ENCODE data around the gene FSHR. TPM values are rescaled to one million over a fixed set of nuclear protein-coding genes. Genes with fewer than 3 reads are reported as not detected.

The FSHR gene
- total and polyA plus RNA-seq, 2 of the 8 experiments (the other 6 are each of a cell fraction or from before 2014, with no cell fraction given), result not detected

DNA sequence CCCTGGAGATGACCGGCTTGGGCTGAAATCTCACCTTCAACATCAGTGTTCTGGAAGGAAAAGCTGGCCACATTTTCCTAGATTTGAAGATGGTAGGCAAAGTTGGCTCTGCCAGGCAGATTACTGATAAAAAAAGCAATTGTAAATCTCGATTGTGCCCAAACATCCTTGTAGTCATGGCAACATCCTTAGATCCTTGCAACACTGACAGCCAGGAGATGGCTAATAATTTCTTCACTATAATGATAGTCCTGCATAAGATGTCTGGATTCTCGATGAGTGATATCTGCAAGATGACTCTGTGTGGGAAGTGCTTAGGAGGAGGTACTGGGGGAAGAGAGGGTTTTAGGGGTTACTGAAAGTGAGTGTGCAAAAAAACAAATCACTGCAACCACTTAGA is 149.1 kb downstream of the FSHR start:
- Histone ChIP-seq H4K8ac (ENCODE audit: extremely low read depth, insufficient read depth, low read length) (no peak overlapping the region), H3K4me1 (replicated peaks in 1 of 4; ENCODE audit: control insufficient read depth in 3 of 4, insufficient read depth in 4 of 4, low read length in 3 of 4) (no peaks in the 10 kb centered on the region), H4K91ac (replicated peaks; ENCODE audit: insufficient read length, low read length) (no peak overlapping the region), H4K5ac (ENCODE audit: insufficient read length, low read depth, low read length) (no peak overlapping the region), H3K27ac (ENCODE audit: low read depth, low read length) (no peak overlapping the region), H3K4me3 (ENCODE audit: extremely low read depth in 1 of 4, insufficient read depth in 2 of 4, low read depth in 3 of 4, low read length in 4 of 4) (no peak overlapping the region), H3K27me3 (replicated peaks in 1 of 4; ENCODE audit: control insufficient read depth in 3 of 4, extremely low read depth in 1 of 4, insufficient read depth in 3 of 4, low read length in 3 of 4) (peaks cover 0 to 1% (median 0%) of the 10 kb centered on the region in 4 experiments; a peak in 1 of 7 replicates), H2AFZ (ENCODE audit: low read length) (no peak overlapping the region), H2BK20ac (ENCODE audit: low read length) (no peak overlapping the region), H3K18ac (ENCODE audit: extremely low read depth, low read length) (no peak overlapping the region), H3K56ac (replicated peaks; ENCODE audit: insufficient read length, low read depth, low read length) (no peak overlapping the region), H4K20me1 (replicated peaks in 1 of 2; ENCODE audit: control insufficient read depth in 1 of 2, insufficient read depth in 2 of 2, low read length in 2 of 2) (no peaks in the 10 kb centered on the region), H2BK12ac (ENCODE audit: low read depth, low read length) (no peak overlapping the region), H3K23ac (ENCODE audit: insufficient read length) (no peak overlapping the region), H2AK5ac (ENCODE audit: low read depth, low read length) (no peak overlapping the region), H3K36me3 (ENCODE audit: control insufficient read depth in 2 of 4, insufficient read depth in 4 of 4, low read length in 3 of 4) (no peaks in the 10 kb centered on the region), H2BK120ac (replicated peaks; ENCODE audit: low read depth, low read length) (no peak overlapping the region), H2BK5ac (ENCODE audit: low read depth, low read length) (no peak overlapping the region), H3K9me3 (ENCODE audit: insufficient read depth in 2 of 2, low read depth in 1 of 2, low read length in 1 of 2) (no peaks in the 10 kb centered on the region), H3K14ac (ENCODE audit: insufficient read length) (no peak overlapping the region), H3K4ac (replicated peaks; ENCODE audit: insufficient read length, low read depth, low read length) (no peak overlapping the region), H3K9ac (replicated peaks in 1 of 4; ENCODE audit: extremely low read depth in 1 of 4, low read depth in 3 of 4, low read length in 3 of 4) (no peak overlapping the region), H3K79me2 (ENCODE audit: control insufficient read depth in 1 of 2, insufficient read depth in 2 of 2, low read length in 2 of 2) (no peaks in the 10 kb centered on the region), H3K23me2 (ENCODE audit: low read depth, low read length) (no peaks in the 10 kb centered on the region), H3K79me1 (ENCODE audit: low read depth, low read length) (no peaks in the 10 kb centered on the region), H3K4me2 (ENCODE audit: insufficient read depth in 1 of 2, low read depth in 2 of 2, low read length in 2 of 2) (no peak overlapping the region), H2BK15ac (ENCODE audit: low read length) (no peak overlapping the region)
- TF ChIP-seq GTF2F1 (IDR thresholded peaks at IDR 0.05; ENCODE audit: borderline replicate concordance, low read depth, low read length) (no peak), RNF2 (IDR thresholded peaks at IDR 0.05; ENCODE audit: borderline replicate concordance, low read depth, low read length, missing control alignments, poor library complexity, severe bottlenecking) (no peak), TAF7 (optimal IDR thresholded peaks at IDR 0.05; ENCODE audit: borderline replicate concordance, low read depth, low read length) (no peak), HDAC6 (IDR thresholded peaks at IDR 0.05; ENCODE audit: low read depth, low read length) (no peak), CHD2 (IDR thresholded peaks at IDR 0.05; ENCODE audit: low read length) (no peak), YY1 (IDR thresholded peaks at IDR 0.05; ENCODE audit: low read depth, low read length) (no peak), RFX5 (IDR thresholded peaks at IDR 0.05; ENCODE audit: borderline replicate concordance, low read depth, low read length) (no peak), SP1 (IDR thresholded peaks at IDR 0.05; ENCODE audit: low read depth, low read length) (no peak), SIN3A (conservative IDR thresholded peaks at IDR 0.05 in 1 of 2, IDR thresholded peaks at IDR 0.05 in 1 of 2; ENCODE audit: low read depth in 1 of 2, low read length in 2 of 2) (no peak)
- POLR2A ChIA-PET (ENCODE audit: partially characterized antibody), result no interaction called here
- 84% methylated on average over 3 of the region's 3 CpGs; no CpG with 5 or more reads in 1 of the 2 experiments for WGBS, 2 experiments (ENCODE audit: extremely low coverage in 1 of 2, insufficient coverage in 1 of 2, insufficient read length in 1 of 2, insufficient replicate concordance in 2 of 2, low coverage in 1 of 2, low lambda C conversion rate in 2 of 2, missing lambda C conversion rate in 1 of 2)
- no peak for DNase-seq (ENCODE audit: low read depth in 1 of 2, low spot score in 2 of 2)
- no peak for FAIRE-seq
- CTCF ChIA-PET (ENCODE audit: partially characterized antibody), result no interaction called here
